IMR-90 (cell line): Measurements from ENCODE around the gene NR5A1. TPM values are rescaled to one million over a fixed set of nuclear protein-coding genes. Genes with fewer than 3 reads are reported as not detected.

ENCODE experiments used
- ATAC-seq: fragments of 200-7000 bp; cut with Tn5 transposase; 2 replicates; pipeline ENCODE4 v1.9.1; 2020; ENCODE audit warnings: low read depth, mild to moderate bottlenecking, moderate library complexity
- BruUV-seq: library from RNA; stranded (reverse); fragments of 400-500 nt; replicated peaks from 2 replicates; lab custom pipeline; 2021; lab: Mats Ljungman, UMichigan
- CTCF ChIA-PET: fragments of 300-600 bp; formaldehyde crosslinking; extraction: SDS; loops from one replicate; lab custom pipeline; 2021; ENCODE audit warnings: antibody characterized with exemption; lab: Yijun Ruan, JAX
- POLR2A ChIA-PET: fragments of 300-600 bp; sonication (Branson Sonifier 250); formaldehyde crosslinking; loops from one replicate; lab custom pipeline; 2022; ENCODE audit warnings: antibody characterized with exemption; ENCODE audit not compliant: unreplicated experiment; lab: Charles Lee
- DNase-seq: peaks from one replicate; pipeline ENCODE4 v3.0.0; 2013
- H2AFZ ChIP-seq: replicated peaks from 2 replicates; pipeline ENCODE3; 2013; ENCODE audit warnings: low read length, mild to moderate bottlenecking; ENCODE audit not compliant: poor library complexity
- H2AK5ac ChIP-seq: 2 replicates; pipeline ENCODE4 v1.6.1; 2013; ENCODE audit warnings: low read depth, low read length, inconsistent platforms
- H2AK9ac ChIP-seq: replicated peaks from 2 replicates; pipeline ENCODE3; 2013; ENCODE audit warnings: mild to moderate bottlenecking, low read depth, low read length, moderate library complexity; ENCODE audit not compliant: poor library complexity
- H2BK120ac ChIP-seq: 2 replicates; pipeline ENCODE4 v1.6.1; 2013; ENCODE audit warnings: low read depth, low read length, inconsistent platforms
- H2BK15ac ChIP-seq: 3 replicates; pipeline ENCODE4 v1.6.1; 2013; ENCODE audit warnings: low read depth, low read length, inconsistent platforms
- H2BK20ac ChIP-seq: 2 replicates; pipeline ENCODE4 v1.6.1; 2013; ENCODE audit warnings: low read depth, mild to moderate bottlenecking, inconsistent platforms, low read length, moderate library complexity
- H2BK5ac ChIP-seq: 2 replicates; pipeline ENCODE4 v1.6.1; 2013; ENCODE audit warnings: mild to moderate bottlenecking, low read depth, low read length, inconsistent platforms; ENCODE audit not compliant: poor library complexity, severe bottlenecking
- H3K14ac ChIP-seq: replicated peaks from 2 replicates; pipeline ENCODE4 v1.6.1; 2013; ENCODE audit warnings: low read depth, low read length, inconsistent platforms
- H3K18ac ChIP-seq: 2 replicates; pipeline ENCODE4 v1.6.1; 2013; ENCODE audit warnings: low read depth, low read length, control low read depth
- H3K23ac ChIP-seq: 2 replicates; pipeline ENCODE4 v1.6.1; 2013; ENCODE audit warnings: low read depth, low read length, inconsistent platforms
- H3K27ac ChIP-seq: 2 replicates; pipeline ENCODE4 v1.5.1; 2013; ENCODE audit warnings: mild to moderate bottlenecking, control low read depth, low read length; ENCODE audit not compliant: insufficient read depth
- H3K27me3 ChIP-seq: 2 replicates; pipeline ENCODE4 v1.6.1; 2013; ENCODE audit warnings: low read length; ENCODE audit not compliant: control insufficient read depth, insufficient read depth
- H3K36me3 ChIP-seq: 2 replicates; pipeline ENCODE4 v1.6.1; 2013; ENCODE audit warnings: low read length, mixed read lengths; ENCODE audit not compliant: control insufficient read depth, insufficient read depth
- H3K4ac ChIP-seq: 2 replicates; pipeline ENCODE4 v1.6.1; 2013; ENCODE audit warnings: low read depth, low read length, inconsistent platforms
- H3K4me1 ChIP-seq: 2 replicates; pipeline ENCODE4 v1.6.1; 2013; ENCODE audit warnings: low read length, mixed read lengths; ENCODE audit not compliant: control insufficient read depth, insufficient read depth
- H3K4me2 ChIP-seq: 2 replicates; pipeline ENCODE4 v1.6.1; 2013; ENCODE audit warnings: low read depth, mild to moderate bottlenecking, control low read depth, low read length, moderate library complexity
- H3K4me3 ChIP-seq: 2 replicates; pipeline ENCODE4 v1.5.1; 2013; ENCODE audit warnings: low read depth, mild to moderate bottlenecking, control low read depth, low read length, moderate library complexity; ENCODE audit not compliant: insufficient read depth
- H3K56ac ChIP-seq: 2 replicates; pipeline ENCODE4 v1.6.1; 2013; ENCODE audit warnings: low read length, inconsistent platforms; ENCODE audit not compliant: insufficient read depth; ENCODE audit errors: extremely low read depth
- H3K79me1 ChIP-seq, 2 experiments: 2 replicates each; pipeline ENCODE4 v1.6.1; 2013; ENCODE audit warnings: low read length in 2 of 2, inconsistent platforms in 1 of 2, low read depth in 1 of 2
- H3K9ac ChIP-seq: 2 replicates; pipeline ENCODE4 v1.6.1; 2013; ENCODE audit warnings: low read depth, low read length, control low read depth
- H3K9me1 ChIP-seq: 2 replicates; pipeline ENCODE4 v1.6.1; 2013; ENCODE audit warnings: low read length, inconsistent platforms; ENCODE audit not compliant: insufficient read depth
- H3K9me3 ChIP-seq: 2 replicates; pipeline ENCODE4 v1.6.1; 2013; ENCODE audit warnings: low read length; ENCODE audit not compliant: control insufficient read depth, insufficient read depth
- H4K20me1 ChIP-seq: 2 replicates; pipeline ENCODE4 v1.6.1; 2013; ENCODE audit warnings: low read length, inconsistent platforms; ENCODE audit not compliant: insufficient read depth
- H4K5ac ChIP-seq: 2 replicates; pipeline ENCODE4 v1.6.1; 2013; ENCODE audit warnings: mild to moderate bottlenecking, low read depth, low read length, control low read depth
- H4K8ac ChIP-seq, 2 experiments: 2 replicates each; pipeline ENCODE4 v1.6.1; 2013; ENCODE audit warnings: low read depth in 2 of 2, low read length in 2 of 2, control low read depth in 1 of 2, inconsistent platforms in 1 of 2
- H4K91ac ChIP-seq: 2 replicates; pipeline ENCODE4 v1.6.1; 2013; ENCODE audit warnings: low read depth, low read length, inconsistent platforms; ENCODE audit not compliant: insufficient read depth
- FOS ChIP-seq: fragments of 150-350 bp; IDR thresholded peaks from 2 replicates; pipeline ENCODE4 v1.6.1; 2016; ENCODE audit warnings: low read depth, low read length
- NFE2L2 ChIP-seq: fragments of 150-350 bp; IDR thresholded peaks from 2 replicates; pipeline ENCODE4 v1.6.1; 2016; ENCODE audit warnings: low read depth, mild to moderate bottlenecking, low read length
- POLR2A ChIP-seq: IDR thresholded peaks from 2 replicates; pipeline ENCODE4 v1.6.1; 2012; ENCODE audit warnings: mild to moderate bottlenecking, low read depth, low read length
- RAD21 ChIP-seq: IDR thresholded peaks from 2 replicates; pipeline ENCODE4 v1.6.1; 2012; ENCODE audit warnings: low read length, improper control_type of control experiment
- RFX5 ChIP-seq: IDR thresholded peaks from 2 replicates; pipeline ENCODE4 v1.8.0; 2012; ENCODE audit warnings: low read depth, mild to moderate bottlenecking, low read length, moderate library complexity
- WGBS, 2 experiments: methylation state at CpG; one replicate each; pipeline versions ENCODE4 v1.1.5 to v1.1.7; 2013; ENCODE audit warnings: missing lambda C conversion rate in 2 of 2; ENCODE audit not compliant: insufficient read length in 1 of 2; ENCODE audit errors: extremely low coverage in 2 of 2; 5-methylcytosine and 5-hydroxymethylcytosine counted together
- dilution Hi-C: fragments of 300-500 bp; cut with HindIII; formaldehyde crosslinking; loops from one replicate; pipeline ENCODE4 v1.14.3; 2018; ENCODE audit warnings: low sequenced_read_pairs; ENCODE audit not compliant: unreplicated experiment
- in situ Hi-C: fragments of 300-500 bp; cut with MboI; formaldehyde crosslinking; loops from 3 replicates; pipeline ENCODE4 v1.14.3; 2019; ENCODE audit warnings: low sequenced_read_pairs, inconsistent platforms, mixed read lengths
- intact Hi-C: fragments of 100-400 bp; cut with micrococcal nuclease; formaldehyde crosslinking; loops from 2 replicates; pipeline ENCODE4 v1.10.0; 2022
- polyA plus RNA-seq, 3 experiments: library from polyadenylated mRNA; depleted of rRNA; stranded (reverse); fragments of >200 nt; gene quantifications; 2 replicates each; pipeline ENCODE4 v1.2.3, GENCODE V29; 2012; ENCODE audit warnings: low replicate concordance in 1 of 3
- total RNA-seq: library from RNA; depleted of rRNA; stranded (reverse); fragments of >200 nt; gene quantifications from 2 replicates; pipeline ENCODE4 v1.2.3, GENCODE V29; 2012
- TF ChIP-seq, protein P1 (sequence below): fragments of 150-350 bp; IDR thresholded peaks from 2 replicates; pipeline ENCODE4 v1.6.1; 2016; ENCODE audit warnings: low read depth, mild to moderate bottlenecking, low read length, moderate library complexity, borderline replicate concordance

The NR5A1 gene
- total and polyA plus RNA-seq, 2 of the 4 experiments (the other 2 are of a cell fraction), result not detected

- no peak overlapping the region for H4K8ac ChIP-seq
- DNase-seq (no peak), ATAC-seq (no peak)
- WGBS, 2 experiments, result no CpG with 5 or more reads among the region's 19 CpGs
- no peak overlapping the region for H3K4me2 ChIP-seq
- H3K14ac ChIP-seq, result no peak overlapping the region
- no peak overlapping the region for H2BK5ac ChIP-seq
- H3K4ac ChIP-seq, result no peak overlapping the region
- H2AFZ ChIP-seq, result no peak overlapping the region
- intact Hi-C loops, result no loop called here
- H3K18ac ChIP-seq, result no peak overlapping the region
- dilution Hi-C loops, result no loop called here
- H2BK120ac ChIP-seq, result no peak overlapping the region
- H3K9ac ChIP-seq, result no peak overlapping the region
- H4K5ac ChIP-seq, result no peak overlapping the region
- no peak overlapping the region for H2AK5ac ChIP-seq
- no peak overlapping the region for H3K4me3 ChIP-seq
- no peaks in the 10 kb centered on the region for H3K79me1 ChIP-seq
- no peaks in the 10 kb centered on the region for H3K36me3 ChIP-seq
- TF ChIP-seq FOS, result no peak
- no peak for TF ChIP-seq RFX5
- TF ChIP-seq, protein P1, sequence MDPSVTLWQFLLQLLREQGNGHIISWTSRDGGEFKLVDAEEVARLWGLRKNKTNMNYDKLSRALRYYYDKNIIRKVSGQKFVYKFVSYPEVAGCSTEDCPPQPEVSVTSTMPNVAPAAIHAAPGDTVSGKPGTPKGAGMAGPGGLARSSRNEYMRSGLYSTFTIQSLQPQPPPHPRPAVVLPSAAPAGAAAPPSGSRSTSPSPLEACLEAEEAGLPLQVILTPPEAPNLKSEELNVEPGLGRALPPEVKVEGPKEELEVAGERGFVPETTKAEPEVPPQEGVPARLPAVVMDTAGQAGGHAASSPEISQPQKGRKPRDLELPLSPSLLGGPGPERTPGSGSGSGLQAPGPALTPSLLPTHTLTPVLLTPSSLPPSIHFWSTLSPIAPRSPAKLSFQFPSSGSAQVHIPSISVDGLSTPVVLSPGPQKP, result no peak
- TF ChIP-seq POLR2A, result no peak
- no peak for TF ChIP-seq NFE2L2
- TF ChIP-seq RAD21, result no peak
- no peak overlapping the region for H3K56ac ChIP-seq
- no peaks in the 10 kb centered on the region for H4K20me1 ChIP-seq
- in situ Hi-C loops, result no loop called here
- ChIA-PET POLR2A (no interaction called here), CTCF (no interaction called here)
- no peak overlapping the region for H2BK15ac ChIP-seq
- no peak overlapping the region for H3K27ac ChIP-seq
- no peak overlapping the region for H2BK20ac ChIP-seq
- H3K9me3 ChIP-seq, result no peaks in the 10 kb centered on the region
- no peak overlapping the region for H3K23ac ChIP-seq
- H4K91ac ChIP-seq, result no peak overlapping the region
- BruUV-seq, result no TSS peak
- H3K9me1 ChIP-seq, result no peaks in the 10 kb centered on the region
- peaks cover 80% of the 10 kb centered on the region for H3K27me3 ChIP-seq
- H2AK9ac ChIP-seq, result no peak overlapping the region
- no peaks in the 10 kb centered on the region for H3K4me1 ChIP-seq
These were observed 14.4 kb downstream of the NR5A1 start for GRCh38 chr9:124492818-124493217.
